OCI-LY3 (cell line): ENCODE measurements around the gene TTPAL.

Source experiments
- CTCF ChIP-seq: fragments of 200-600, 300-600 bp; sonication (generic); IDR thresholded peaks from 2 replicates; pipeline ENCODE4 v1.5.1; 2014; ENCODE audit warnings: antibody characterized with exemption, low read length, low read depth
- EZH2phosphoT487 ChIP-seq: fragments of 200-600 bp; shearing (Covaris generic); IDR thresholded peaks from 2 replicates; pipeline ENCODE4 v1.6.1; 2018; ENCODE audit warnings: antibody characterized with exemption, mixed run types, low read depth

- no peak for TF ChIP-seq CTCF
- TF ChIP-seq EZH2phosphoT487 = no peak
Measured at GRCh38 chr20:44532981-44533331, 57.3 kb downstream of the TTPAL start.
